ENCODE data around the gene HSPBP1.

DNA sequence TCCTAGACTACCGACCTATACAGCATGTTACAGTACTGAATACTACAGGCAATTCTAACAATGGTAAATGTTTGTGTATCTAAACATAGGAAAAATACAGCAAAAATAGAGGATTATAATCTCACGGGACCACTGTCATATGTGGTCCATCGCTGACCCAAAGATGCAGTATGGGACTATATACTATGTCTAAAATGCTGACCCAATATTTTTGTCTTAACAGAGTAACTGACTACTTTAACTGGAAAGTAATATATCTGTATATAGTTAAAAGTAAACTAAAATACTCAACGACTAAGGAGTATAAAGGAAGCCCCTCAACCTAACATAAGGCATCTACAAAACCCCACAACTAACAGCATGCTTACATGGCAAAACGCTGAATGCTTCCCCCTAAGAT, 46.9 kb downstream of the HSPBP1 start:
- TF ChIP-seq, protein P1, sequence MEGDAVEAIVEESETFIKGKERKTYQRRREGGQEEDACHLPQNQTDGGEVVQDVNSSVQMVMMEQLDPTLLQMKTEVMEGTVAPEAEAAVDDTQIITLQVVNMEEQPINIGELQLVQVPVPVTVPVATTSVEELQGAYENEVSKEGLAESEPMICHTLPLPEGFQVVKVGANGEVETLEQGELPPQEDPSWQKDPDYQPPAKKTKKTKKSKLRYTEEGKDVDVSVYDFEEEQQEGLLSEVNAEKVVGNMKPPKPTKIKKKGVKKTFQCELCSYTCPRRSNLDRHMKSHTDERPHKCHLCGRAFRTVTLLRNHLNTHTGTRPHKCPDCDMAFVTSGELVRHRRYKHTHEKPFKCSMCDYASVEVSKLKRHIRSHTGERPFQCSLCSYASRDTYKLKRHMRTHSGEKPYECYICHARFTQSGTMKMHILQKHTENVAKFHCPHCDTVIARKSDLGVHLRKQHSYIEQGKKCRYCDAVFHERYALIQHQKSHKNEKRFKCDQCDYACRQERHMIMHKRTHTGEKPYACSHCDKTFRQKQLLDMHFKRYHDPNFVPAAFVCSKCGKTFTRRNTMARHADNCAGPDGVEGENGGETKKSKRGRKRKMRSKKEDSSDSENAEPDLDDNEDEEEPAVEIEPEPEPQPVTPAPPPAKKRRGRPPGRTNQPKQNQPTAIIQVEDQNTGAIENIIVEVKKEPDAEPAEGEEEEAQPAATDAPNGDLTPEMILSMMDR (IDR thresholded peaks at IDR 0.05), result no peak
- TF ChIP-seq POLR2A (IDR thresholded peaks at IDR 0.05), result no peak
